ENCODE results near the gene TPK1.
"Not testable (repeated sequence)": the region's sequence is repeated elsewhere in the genome, so short reads cannot be mapped to it uniquely, and the experiment has no call there.

The TPK1 gene

DNA sequence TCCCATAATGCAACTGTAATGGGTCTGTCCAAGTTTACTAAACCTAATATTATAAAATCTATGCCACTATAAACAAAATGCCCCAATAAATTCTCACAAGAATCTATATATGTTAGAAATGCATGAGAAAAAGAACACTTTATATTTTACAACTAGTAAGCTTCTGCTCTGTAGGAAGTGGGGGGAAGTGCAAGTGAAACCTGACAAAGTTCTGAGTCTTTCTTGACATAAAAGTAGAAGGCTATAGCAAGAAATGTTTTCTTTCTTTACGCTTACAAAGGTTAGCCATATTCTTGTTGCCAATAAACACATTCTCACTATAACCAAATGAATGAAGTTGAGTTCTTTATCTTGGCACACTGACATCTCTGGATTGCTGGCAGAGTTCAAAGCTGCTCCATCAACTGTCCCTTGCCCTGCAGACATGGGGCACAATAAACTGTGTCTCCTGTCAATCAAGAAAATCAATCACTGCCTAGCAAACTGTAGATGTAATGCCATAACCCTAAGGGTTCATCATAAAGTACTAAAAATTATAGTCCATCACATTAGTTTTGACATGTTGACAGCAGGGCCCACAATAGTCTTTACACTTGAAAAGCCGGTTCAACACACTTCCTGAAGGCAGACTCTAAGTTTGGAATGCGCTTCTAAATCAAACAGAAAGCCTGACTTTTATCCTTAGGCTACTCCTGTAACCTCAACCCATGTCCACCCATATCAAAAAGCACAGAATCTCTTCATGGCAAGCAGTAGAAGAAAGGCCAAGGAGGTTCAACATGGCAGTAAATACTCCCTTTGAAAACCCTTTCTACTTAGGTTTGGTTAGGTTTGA is 58.6 kb downstream of the TPK1 start:
- no peak for DNase-seq (ENCODE audit: low read depth in 2 of 2)

DNA sequence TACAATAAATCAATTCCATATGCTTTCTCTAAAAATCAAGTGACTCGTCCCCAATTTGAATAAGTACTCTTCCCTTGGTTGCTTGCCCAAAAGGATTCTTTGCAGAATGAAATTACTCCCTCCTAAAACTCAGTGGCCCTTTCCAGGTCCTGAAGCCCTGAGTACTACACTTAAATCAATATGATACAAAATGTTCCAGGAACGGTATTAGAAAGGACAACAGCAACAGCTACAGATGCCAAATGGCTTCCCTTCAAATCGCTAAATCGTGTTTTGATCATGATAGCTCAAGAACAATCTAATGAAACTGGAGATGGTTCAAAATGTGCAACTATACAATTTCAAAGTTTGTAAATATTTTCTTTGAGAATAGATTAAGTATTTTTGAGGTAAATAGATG is 59.4 kb downstream of the TPK1 start:
- no peak for DNase-seq (ENCODE audit: low read depth in 2 of 2)

DNA sequence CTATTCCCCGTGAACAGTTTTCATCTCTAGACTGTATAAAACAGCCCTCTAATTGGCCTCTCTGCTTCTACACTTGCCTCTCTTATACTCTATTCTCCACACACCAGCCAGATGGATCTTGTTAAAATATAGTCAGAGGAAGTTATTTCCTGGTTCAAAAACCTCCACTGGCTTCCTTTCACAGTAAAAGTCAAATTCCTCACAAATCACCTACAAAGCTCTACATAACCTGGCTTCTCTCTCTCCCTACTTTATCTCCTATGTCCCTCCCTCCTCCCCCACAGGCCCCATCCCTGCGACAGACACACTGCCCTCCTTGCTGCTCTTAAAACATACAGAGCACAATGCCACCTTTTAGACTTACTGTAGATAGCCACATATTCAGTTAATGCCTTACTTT is 60.1 kb downstream of the TPK1 start:
- DNase-seq (ENCODE audit: low read depth in 2 of 2) = no peak

DNA sequence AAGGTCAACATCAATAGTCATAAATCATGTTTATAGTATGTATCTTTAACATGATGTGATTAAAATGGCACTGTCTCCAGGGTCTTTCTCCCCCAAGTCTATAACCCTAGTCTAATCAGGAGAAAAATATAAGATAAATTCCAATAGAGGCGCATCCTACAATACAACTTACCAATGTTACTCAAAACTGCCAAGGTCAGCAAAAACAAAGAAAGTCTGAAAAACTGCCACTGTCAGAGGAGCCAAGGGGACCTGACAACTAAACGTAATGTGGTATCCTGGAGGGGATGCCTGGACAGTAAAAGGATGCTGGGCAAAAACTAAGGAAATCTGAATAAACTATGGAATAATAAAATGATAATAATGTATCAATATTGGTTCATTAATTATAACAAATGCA is 63.9 kb downstream of the TPK1 start:
- DNase-seq (ENCODE audit: low read depth in 2 of 2) = no peak

DNA sequence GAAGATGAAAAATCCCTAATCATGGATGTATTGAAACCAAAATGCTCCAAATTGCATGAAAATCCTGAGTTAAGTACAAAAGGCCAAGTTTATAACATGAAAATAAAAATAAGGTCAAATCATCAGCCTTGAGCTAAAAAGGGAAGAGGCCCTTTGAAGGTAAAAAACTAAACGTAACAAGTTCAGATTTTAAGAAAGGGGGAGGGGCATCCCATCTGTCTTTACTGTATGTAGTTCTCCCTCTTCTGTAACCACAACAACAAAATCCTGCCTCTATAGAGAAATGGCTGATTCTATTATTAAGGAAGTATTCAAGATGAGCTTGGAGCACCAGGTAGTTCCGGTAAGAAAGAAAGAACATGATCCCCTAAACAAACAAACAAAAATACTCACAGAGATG is 64.7 kb downstream of the TPK1 start:
- DNase-seq (ENCODE audit: low read depth in 2 of 2) = no peak

DNA sequence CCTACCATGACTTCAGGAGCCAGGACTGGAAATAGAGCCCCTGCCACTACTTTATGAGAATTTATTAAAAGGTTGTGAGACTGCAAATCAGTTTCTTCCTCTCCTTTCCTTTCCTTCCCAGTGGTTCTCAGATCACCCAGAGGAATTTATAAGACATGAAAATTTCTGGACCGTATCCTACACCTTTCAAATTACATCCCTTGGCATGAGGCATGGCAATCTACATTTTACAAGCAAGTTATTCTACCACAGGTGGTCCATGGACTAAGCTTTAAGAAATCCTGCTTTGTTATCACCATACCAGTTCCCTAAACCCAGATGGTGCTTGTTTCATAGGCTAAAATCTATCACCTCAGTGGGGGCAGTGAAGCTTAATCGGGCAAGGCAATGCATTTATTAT is 66.5 kb downstream of the TPK1 start:
- DNase-seq (ENCODE audit: low read depth in 2 of 2) = no peak

DNA sequence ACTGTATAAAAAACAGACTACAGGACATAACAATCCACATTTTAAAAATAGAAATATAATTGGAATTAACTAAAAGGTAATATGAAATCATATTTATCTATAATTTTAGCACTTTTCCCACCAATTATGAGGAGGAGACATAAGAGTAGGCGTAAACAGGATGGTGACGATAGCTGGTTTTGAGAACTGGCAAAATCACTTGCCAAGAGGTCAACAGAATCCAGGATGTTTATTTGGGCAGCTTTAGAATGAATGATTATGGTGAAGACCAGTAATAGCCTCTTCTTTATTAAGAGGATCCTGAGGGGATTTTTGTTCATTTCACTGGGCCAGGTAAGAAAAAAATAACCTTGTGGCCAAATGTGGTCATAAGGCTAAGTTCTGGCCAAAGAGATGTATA is 67.2 kb downstream of the TPK1 start:
- DNase-seq (ENCODE audit: low read depth in 2 of 2) = no peak

DNA sequence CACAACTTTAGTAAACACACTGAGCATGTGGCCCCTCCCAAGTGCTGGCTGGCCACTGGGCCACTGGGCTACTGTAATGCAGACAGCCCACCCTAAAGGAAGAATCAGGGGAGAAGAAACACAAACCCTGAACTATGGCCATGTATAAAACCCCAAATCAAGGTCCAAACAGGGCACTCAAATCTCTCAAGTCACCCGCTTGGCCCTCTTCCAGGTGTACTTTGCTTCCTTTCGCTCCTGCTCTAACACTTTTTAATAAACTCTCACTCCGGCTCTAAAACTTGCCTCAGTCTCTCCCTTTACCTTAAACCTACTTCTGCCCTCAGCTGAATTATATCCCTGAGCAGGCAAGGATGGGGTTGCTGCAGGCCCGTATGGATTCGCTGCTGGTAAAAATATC is 72.6 kb downstream of the TPK1 start:
- no peak for DNase-seq (ENCODE audit: low read depth in 2 of 2)

DNA sequence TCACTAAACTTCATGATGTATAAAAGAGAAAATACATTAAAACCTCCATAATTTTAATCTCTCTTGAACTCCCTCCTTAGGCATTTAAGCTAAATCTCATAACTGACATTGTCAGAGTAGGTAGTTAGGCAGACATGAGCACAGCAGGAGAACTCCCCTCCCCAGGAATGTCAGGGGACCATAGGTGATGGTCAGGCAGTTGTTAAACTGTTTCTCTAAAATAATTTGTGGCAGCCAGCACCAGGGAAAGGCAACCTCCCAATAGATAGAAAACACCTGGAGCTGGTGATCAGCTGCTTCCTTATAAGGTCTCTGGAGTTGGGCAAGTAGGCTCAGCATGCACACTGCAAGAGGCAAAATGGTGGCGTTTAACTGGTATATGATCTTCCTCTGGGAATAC is 73.0 kb downstream of the TPK1 start:
- no peak for DNase-seq (ENCODE audit: low read depth in 2 of 2)

DNA sequence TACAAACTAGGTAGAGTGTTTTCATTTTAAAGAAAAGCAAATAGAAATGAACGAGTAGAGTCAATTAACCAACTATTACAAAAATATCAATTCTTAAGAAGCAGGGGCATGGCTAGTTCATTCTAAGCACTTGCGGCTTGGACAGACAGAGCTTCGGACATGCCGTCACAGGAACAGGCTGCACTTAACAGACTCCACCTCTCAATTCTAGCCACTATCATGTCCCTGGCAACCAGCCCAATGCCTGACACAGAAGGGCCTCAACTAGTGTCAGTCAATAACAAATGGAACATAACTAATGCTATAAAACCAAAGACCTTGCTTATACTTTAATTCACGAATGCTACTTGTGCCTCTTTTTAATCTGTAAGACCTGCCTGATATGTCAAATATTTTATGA is 74.4 kb downstream of the TPK1 start:
- no peak for DNase-seq (ENCODE audit: low read depth in 2 of 2)

DNA sequence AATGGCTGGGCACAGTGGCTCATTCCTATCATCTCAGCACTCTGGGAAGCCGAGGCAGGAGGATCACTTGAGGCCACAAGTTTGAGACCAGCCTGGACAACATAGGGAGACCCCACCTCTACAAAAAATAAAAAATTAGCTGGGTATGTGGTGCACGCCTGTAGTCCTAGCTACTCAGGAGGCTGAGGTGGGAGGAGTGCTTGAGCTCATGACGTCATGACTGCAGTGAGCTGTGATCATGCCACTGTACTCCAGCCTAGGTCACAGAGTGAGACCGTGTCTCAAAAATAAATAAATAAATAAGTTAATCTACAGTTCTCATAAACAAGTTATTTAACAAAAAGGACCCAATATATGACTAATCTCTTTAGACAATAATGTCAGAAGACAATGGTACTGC is 76.2 kb downstream of the TPK1 start:
- DNase-seq (ENCODE audit: low read depth in 2 of 2) = no peak

DNA sequence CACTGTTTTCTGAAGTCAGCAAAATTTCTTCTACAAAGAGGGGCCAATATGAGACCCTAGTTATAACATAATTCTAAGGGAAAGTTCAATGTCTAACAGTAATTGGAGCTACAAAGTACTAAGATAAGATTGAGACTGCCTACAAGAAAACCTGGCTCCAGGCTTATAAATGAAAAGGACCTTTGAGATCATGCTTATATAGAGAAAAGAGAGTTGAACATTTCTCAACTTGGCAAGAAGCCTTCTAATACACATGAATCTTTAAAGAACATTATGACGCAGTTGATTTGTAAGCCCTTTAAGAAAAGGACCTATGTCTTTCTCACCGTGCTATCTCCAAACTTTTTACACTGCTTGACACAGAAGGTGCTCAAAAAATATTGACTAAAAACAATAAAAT is 87.9 kb downstream of the TPK1 start:
- no peak for DNase-seq (ENCODE audit: low read depth in 2 of 2)

DNA sequence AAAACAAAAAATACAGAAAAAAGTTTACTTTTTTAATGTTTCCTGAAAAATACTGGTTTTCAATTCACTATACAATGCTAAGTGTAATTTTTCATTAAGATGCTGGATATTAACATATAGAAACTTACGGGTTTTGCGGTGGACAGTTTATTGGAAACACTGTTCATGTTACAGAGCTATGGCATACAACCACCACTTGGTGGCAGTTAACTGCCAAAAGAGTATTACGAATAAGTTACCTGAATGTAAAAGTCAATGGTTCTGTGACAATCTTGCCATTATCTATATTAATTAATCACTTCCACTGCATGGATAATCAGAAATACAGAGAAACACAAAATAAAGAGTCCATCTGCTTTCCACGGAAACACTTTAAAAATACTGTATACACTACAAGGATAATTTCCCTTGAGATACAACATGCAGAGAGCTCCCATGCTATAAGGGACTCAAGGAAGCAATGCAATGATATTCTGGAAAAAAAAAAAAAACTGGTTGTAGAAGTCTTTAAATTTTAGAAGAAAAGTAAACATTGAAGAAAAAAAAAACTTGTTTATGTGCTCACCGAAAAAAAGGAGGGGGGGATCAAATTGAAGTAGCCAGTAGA is 97.0 kb downstream of the TPK1 start:
- no peak for DNase-seq (ENCODE audit: low read depth in 2 of 2)

DNA sequence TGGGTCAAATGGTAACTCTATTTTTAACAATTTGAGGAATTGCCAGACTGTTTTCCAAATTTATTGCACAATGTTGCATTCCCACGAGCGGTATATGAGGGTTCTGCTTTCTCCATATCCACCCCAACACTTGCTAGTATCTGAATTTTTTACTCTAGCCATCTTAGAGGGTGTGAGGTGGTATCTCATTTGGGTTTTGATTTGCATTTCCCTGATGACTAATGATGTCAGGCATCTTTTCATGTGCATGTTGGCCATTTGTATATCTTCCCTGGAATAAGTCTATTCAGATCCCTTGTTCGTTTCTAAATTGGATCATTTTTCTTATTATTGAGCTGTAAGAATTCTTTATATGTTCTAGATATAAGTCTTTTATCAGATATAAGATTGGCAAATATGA is 97.7 kb downstream of the TPK1 start:
- DNase-seq (ENCODE audit: low read depth in 2 of 2) = no peak

DNA sequence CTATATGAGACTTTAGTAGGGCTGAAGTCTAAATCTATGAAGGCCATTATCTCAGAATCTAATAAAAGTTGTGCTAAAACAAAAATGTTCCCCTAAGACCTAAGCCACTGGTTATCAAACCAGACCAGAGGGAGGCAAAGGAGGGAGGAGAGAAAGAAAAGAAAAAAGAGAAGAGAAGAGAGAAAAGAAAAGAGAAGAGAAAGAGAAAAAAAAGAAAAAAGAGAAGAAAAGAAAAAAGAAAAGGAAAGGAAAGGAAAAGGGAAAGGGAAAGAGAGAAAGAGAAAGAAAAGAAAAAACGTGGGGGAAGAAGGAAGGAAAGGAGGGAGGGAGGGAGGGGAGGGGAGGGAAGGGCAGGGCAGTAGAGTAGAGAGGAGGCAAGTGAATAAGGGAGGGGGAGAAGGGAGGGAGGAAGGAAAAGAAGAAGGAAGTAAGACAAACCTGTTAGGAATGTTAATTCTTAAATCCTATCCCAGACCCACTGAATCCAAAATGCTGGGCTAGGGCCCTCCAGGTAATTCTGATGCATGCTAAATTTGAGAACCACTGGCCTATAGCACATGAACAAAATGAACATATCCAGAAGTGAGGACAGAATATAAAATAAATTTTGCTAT is 98.9 kb downstream of the TPK1 start:
- no peak for DNase-seq (ENCODE audit: low read depth in 2 of 2)

DNA sequence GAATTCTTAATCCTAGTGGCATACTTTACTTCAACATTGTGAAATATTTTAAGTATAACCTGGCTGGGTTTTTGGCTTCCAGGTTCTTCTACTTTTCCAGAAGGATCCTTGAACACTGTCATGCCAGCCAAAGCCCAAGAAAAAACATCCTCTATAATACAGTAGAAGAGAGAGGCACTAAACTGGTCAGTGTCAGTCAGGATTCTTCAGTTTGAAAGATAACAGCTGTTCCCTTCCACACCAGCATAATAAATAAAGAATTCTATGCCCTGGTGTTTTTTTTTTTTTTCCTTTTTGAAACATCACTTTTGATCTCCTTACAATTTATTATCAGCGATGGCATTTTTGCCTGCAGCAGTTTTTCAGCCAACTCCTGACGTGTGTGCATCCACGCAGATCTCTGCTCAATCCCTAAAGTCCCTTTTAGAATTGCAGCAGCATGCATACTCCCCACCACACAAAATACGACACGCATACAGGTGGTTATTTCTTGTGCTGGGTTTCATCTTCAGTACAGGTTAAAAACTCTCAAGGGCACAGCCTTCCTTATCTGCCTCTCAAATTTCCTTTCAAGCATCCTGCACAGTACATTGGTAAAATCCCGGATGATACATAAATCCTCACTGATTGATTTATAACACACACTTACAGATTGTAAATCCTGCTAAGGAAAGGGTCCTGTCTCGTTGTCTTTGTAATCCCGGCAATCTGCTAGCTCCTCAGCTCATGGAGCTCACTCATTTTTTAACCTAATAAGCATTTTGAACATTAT is 100.2 kb downstream of the TPK1 start:
- no peak for DNase-seq (ENCODE audit: low read depth in 2 of 2)

DNA sequence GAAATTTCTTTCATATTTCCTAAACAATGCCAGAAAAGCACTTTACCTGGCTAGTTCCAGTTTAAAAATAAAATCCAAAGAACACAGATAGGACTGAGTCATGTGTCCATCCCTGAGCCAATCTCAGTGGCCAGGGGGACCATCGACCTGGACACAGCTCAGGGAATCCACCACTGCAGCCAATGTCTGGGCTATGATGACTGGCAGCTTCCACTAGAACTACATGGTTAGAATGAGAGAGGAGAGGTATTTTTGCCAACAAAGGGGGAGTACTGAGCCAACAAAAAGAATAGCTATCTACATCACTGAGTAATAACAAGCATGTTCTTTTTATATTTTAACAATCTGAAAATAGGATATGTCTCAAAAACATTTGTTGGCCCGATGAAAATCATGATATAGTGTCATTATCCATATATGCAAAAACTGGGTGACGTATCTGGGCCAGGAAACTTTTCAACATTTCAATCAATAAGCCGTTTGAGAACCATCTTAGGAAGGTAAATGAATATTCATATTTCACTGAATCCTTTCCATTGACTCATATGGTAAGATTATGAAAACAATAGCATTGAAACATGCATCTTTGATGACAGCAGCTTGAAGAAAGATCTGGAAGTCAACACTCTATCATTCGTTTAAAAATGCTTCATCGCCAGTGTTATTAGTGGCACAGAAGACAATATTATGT is 104.0 kb downstream of the TPK1 start:
- DNase-seq (ENCODE audit: low read depth in 2 of 2) = no peak

DNA sequence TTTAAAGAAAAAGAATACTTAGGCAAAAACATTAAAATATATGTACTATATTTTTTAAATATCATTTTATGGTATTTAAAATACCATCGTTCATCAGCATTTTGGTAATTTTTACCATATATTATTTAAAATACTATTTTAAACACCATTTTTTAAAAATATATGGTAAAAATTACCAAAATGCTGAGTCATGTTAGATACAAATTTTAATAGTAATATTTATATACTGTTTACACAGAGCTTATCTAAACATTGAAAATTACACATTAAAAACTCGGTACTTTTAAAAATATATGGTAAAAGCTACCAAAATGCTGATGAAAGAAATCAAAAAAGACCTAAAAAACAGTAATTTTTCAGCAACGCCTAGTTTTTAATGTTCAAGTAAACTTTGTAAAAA is 105.6 kb downstream of the TPK1 start:
- no peak for DNase-seq (ENCODE audit: low read depth in 2 of 2)

DNA sequence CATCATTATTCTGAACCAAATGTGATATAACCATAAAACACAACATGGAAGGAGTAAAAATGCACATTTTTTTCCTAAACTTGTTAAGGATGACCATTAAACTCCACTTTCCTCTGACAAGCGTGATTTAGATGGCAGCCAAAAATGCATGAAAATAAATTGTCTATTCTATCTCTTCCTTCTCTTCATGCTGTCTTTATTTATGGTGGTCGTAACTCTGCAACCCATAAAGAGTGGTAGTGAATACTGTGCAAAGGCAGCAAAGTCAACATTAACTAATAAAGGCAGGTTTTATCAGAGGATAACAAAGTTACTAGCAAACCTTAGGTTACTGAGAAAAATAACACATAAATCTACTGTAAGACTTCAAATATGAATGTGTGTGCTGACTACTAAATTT is 106.6 kb downstream of the TPK1 start:
- DNase-seq (ENCODE audit: low read depth in 2 of 2) = no peak

DNA sequence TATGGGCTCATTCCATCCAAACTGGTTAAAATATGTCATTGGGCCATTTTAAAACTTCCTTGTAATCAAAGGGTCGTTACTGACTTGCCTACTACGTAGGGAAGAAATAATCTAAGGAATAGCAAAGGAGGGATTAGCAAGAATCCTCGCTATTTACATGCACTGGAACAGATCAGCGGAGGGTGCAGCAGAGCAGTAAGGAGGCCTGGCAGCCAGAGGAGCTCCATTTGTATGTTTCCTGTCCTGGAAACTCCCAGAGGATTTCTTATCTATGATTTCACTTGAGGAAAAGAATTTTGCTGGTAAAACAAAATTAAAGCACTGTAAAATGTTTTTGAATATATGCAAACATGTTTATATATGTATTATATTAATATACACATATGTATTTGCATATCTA is 107.3 kb downstream of the TPK1 start:
- DNase-seq (ENCODE audit: low read depth in 2 of 2) = no peak

DNA sequence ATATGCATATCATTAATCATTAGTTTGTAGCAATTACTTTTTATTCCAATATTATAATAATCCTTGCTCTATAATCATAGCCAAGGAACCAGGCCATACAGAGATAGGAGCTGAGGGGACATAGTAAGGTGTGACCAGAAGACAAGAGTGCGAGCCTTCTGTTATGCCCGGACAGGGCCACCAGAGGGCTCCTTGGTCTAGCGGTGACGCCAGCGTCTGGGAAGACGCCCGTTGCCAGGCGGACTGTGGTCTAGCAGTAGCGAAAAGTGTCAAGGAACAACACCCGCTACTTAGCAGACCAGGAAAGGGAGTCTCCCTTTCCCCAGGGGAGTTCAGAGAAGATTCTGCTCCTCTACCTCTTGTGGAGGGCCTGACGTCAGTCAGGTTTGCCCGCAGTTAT is 109.0 kb downstream of the TPK1 start:
- DNase-seq (ENCODE audit: low read depth in 2 of 2) = not testable (repeated sequence)

DNA sequence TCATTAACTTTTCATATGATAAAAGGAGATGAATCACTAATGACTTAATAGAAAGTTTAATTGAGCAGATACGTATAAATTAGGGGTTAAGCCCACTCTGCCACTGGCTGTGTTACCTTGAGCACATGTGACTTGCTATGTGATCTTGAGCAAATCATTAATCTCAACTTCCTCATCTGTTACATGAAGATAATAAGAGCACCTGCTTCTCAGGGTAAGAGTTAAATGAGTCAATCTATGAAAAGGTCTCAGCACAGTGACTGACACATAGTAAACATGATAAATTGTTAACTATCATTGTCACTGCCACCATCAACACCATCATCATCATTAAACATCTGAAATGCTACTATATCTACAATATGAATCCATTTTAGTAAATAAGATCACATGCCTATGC is 110.8 kb downstream of the TPK1 start:
- DNase-seq (ENCODE audit: low read depth in 2 of 2) = no peak

Measured in stimulated activated CD4-positive, alpha-beta T cell treated with anti-CD3 and anti-CD28 coated beads, Interleukin-12 subunit alpha, Interleukin-12 subunit beta, amount 100 ng/mL, for 24 hours (primary cell).